Measurements from ENCODE around the gene HS6ST3. TPM values are rescaled to one million over a fixed set of nuclear protein-coding genes. Genes with fewer than 3 reads are reported as not detected.

HS6ST3 gene
- total and polyA plus RNA-seq, 2 donors from 2014 or later = 0.47 to 1.2 TPM

DNA sequence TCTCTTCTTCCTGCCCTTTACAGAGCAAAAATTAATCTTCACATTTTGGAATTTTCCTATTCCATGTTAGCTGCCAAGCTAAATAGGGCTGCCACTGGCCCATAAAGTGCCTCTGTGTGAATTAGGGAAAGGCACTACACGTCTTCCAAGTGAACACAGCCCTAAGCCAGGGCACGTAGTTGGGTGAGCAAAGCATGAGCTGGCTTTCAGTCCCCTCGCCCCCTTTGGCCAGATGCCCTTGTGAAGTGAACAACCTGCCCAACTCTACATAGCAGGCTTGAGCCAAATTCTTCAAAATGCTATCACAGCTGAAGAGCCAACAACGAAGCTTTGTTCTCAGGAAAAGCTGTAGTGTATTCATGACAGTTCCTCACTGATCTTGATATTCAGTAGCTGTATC lies 691.2 kb downstream of the HS6ST3 start:
- no peaks in the 10 kb centered on the region for H3K9me3 ChIP-seq (ENCODE audit: control insufficient read depth in 2 of 3, insufficient read depth in 1 of 3, low read length in 3 of 3)
- FAIRE-seq (no peak), DNase-seq (no peak)
- TF ChIP-seq, protein P1, sequence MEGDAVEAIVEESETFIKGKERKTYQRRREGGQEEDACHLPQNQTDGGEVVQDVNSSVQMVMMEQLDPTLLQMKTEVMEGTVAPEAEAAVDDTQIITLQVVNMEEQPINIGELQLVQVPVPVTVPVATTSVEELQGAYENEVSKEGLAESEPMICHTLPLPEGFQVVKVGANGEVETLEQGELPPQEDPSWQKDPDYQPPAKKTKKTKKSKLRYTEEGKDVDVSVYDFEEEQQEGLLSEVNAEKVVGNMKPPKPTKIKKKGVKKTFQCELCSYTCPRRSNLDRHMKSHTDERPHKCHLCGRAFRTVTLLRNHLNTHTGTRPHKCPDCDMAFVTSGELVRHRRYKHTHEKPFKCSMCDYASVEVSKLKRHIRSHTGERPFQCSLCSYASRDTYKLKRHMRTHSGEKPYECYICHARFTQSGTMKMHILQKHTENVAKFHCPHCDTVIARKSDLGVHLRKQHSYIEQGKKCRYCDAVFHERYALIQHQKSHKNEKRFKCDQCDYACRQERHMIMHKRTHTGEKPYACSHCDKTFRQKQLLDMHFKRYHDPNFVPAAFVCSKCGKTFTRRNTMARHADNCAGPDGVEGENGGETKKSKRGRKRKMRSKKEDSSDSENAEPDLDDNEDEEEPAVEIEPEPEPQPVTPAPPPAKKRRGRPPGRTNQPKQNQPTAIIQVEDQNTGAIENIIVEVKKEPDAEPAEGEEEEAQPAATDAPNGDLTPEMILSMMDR (IDR thresholded peaks at IDR 0.05; ENCODE audit: borderline replicate concordance, extremely low read depth, insufficient read depth) = no peak
- intact Hi-C loops (cut with DNase I) = no loop called here
- no peaks in the 10 kb centered on the region for H3K4me1 ChIP-seq (ENCODE audit: control insufficient read depth in 2 of 3, insufficient read depth in 2 of 3, low read depth in 1 of 3, low read length in 3 of 3)
- no peaks in the 10 kb centered on the region for H3K27me3 ChIP-seq (ENCODE audit: control insufficient read depth, insufficient read depth, low read length)
- H3K4me3 ChIP-seq (ENCODE audit: low read length in 3 of 3) = no peak overlapping the region
- no peak overlapping the region for H3K9ac ChIP-seq (ENCODE audit: low read length in 3 of 3)
- H3K27ac ChIP-seq (ENCODE audit: low read depth in 2 of 2, low read length in 2 of 2) = no peak overlapping the region
- no peaks in the 10 kb centered on the region for H3K36me3 ChIP-seq (ENCODE audit: control insufficient read depth in 2 of 3, insufficient read depth in 3 of 3, low read length in 3 of 3)

DNA sequence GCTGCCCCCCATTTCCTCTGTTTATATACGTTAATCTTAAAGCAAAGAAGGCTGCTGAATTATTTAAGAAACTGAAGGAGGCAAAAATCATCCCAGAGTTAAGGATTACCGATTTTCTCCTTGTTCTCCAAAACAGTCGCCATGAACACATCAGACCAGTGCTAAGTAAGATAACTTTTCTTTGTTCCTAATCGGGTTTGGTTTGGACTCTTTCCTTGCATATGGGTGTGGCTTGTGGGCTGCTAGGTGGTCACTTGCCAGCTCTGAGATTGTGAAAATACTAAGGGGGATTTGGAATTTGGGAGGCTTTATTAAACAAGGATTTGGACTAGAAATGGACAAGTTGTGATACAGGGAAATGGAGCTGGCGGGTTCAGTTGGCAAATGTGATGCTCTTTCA lies 692.3 kb downstream of the HS6ST3 start:
- no peak for DNase-seq
- Histone ChIP-seq H3K27ac (ENCODE audit: low read depth in 2 of 2, low read length in 2 of 2) (no peak overlapping the region), H3K4me3 (ENCODE audit: low read length in 3 of 3) (no peak overlapping the region), H3K9me3 (ENCODE audit: control insufficient read depth in 2 of 3, insufficient read depth in 1 of 3, low read length in 3 of 3) (no peaks in the 10 kb centered on the region), H3K9ac (ENCODE audit: low read length in 3 of 3) (no peak overlapping the region), H3K36me3 (ENCODE audit: control insufficient read depth in 2 of 3, insufficient read depth in 3 of 3, low read length in 3 of 3) (no peaks in the 10 kb centered on the region), H3K27me3 (ENCODE audit: control insufficient read depth, insufficient read depth, low read length) (no peaks in the 10 kb centered on the region), H3K4me1 (ENCODE audit: control insufficient read depth in 2 of 3, insufficient read depth in 2 of 3, low read depth in 1 of 3, low read length in 3 of 3) (no peaks in the 10 kb centered on the region)
- intact Hi-C loops (cut with DNase I) = no loop called here
- FAIRE-seq = no peak
- TF ChIP-seq, protein P1 (IDR thresholded peaks at IDR 0.05; ENCODE audit: borderline replicate concordance, extremely low read depth, insufficient read depth) = no peak

GRCh38 chr13:96783057-96783456 lies 693.1 kb downstream of the HS6ST3 start:
- H3K27me3 ChIP-seq (ENCODE audit: control insufficient read depth, insufficient read depth, low read length) = no peaks in the 10 kb centered on the region
- no peaks in the 10 kb centered on the region for H3K9me3 ChIP-seq (ENCODE audit: control insufficient read depth in 2 of 3, insufficient read depth in 1 of 3, low read length in 3 of 3)
- no peak overlapping the region for H3K9ac ChIP-seq (ENCODE audit: low read length in 3 of 3)
- FAIRE-seq (no peak), DNase-seq (no peak)
- no peak overlapping the region for H3K27ac ChIP-seq (ENCODE audit: low read depth in 2 of 2, low read length in 2 of 2)
- H3K4me1 ChIP-seq (ENCODE audit: control insufficient read depth in 2 of 3, insufficient read depth in 2 of 3, low read depth in 1 of 3, low read length in 3 of 3) = no peaks in the 10 kb centered on the region
- TF ChIP-seq, protein P1 (IDR thresholded peaks at IDR 0.05; ENCODE audit: borderline replicate concordance, extremely low read depth, insufficient read depth) = no peak
- no peak overlapping the region for H3K4me3 ChIP-seq (ENCODE audit: low read length in 3 of 3)
- intact Hi-C loops (cut with DNase I) = no loop called here
- H3K36me3 ChIP-seq (ENCODE audit: control insufficient read depth in 2 of 3, insufficient read depth in 3 of 3, low read length in 3 of 3) = no peaks in the 10 kb centered on the region

DNA sequence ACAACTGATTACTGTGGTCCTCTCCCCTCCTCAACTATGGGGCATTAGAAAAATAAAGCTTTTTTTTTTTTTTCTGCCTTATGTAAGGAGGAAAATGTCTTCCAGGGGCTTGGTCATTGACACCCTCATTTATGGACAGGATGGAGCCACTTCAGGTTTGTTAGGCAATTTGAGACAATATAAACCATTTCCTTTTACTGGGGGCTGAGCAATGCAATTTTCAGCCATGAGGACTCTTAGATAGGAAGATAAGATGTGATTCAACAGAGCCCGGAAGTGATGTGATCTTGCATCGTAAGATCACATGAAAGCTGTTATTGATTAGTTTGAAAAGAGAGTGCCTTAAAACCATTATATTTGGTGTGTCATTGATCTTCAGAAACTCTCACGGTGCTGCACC lies 693.6 kb downstream of the HS6ST3 start:
- Histone ChIP-seq H3K27ac (ENCODE audit: low read depth in 2 of 2, low read length in 2 of 2) (no peak overlapping the region), H3K36me3 (ENCODE audit: control insufficient read depth in 2 of 3, insufficient read depth in 3 of 3, low read length in 3 of 3) (no peaks in the 10 kb centered on the region), H3K9me3 (ENCODE audit: control insufficient read depth in 2 of 3, insufficient read depth in 1 of 3, low read length in 3 of 3) (no peaks in the 10 kb centered on the region), H3K4me1 (ENCODE audit: control insufficient read depth in 2 of 3, insufficient read depth in 2 of 3, low read depth in 1 of 3, low read length in 3 of 3) (no peaks in the 10 kb centered on the region), H3K9ac (ENCODE audit: low read length in 3 of 3) (no peak overlapping the region), H3K27me3 (ENCODE audit: control insufficient read depth, insufficient read depth, low read length) (no peaks in the 10 kb centered on the region), H3K4me3 (ENCODE audit: low read length in 3 of 3) (no peak overlapping the region)
- intact Hi-C loops (cut with DNase I) = no loop called here
- FAIRE-seq = no peak
- TF ChIP-seq, protein P1 (IDR thresholded peaks at IDR 0.05; ENCODE audit: borderline replicate concordance, extremely low read depth, insufficient read depth) = no peak
- DNase-seq = no peak
